Measurements from ENCODE around the gene TRMT13.
"Not testable (repeated sequence)": the region's sequence is repeated elsewhere in the genome, so short reads cannot be mapped to it uniquely, and the experiment has no call there.

The TRMT13 gene

DNA sequence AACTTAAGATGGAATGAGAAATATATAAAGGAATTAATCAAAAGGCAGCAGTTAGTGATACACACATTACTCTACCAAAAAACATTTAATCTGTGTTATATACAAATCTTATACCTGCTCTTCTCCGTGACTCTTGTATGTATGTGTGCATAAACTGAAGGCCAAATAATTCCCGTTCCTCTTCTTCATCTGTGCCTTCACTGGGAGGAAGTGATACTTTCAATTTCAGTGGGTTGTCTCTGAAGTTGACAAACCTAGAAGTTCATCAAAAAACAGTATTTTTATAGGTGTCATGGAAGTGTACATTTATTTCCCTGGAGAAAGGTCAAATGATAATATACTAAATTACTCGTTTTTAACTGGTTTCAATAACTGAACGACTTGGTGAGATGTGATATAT, 19.3 kb downstream of the TRMT13 start:
- no peak for DNase-seq (ENCODE audit: low read depth in 4 of 4, low spot score in 1 of 4)

DNA sequence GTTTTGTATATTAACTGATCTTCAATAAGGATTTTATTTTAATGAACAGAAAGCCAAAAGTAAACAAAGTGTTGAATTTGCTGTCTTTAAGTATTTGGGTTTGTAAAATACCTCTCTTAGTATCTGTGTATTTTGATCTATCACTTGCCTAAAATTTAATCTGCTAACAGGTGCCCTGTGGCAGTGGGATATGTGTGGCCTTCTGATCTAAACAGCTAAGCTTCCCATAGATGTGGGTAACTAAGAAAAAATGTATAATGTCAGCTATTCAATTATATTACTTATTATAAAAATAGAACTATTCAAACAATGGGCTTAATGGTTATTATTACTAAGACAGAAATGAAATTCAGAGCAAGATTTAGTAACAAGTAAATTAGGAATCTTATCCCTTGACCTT, 29.9 kb downstream of the TRMT13 start:
- no peak for DNase-seq (ENCODE audit: low read depth in 4 of 4, low spot score in 1 of 4)

- DNase-seq (ENCODE audit: low read depth in 4 of 4, low spot score in 1 of 4): no peak
These were observed 31.3 kb downstream of the TRMT13 start for GRCh38 chr1:100164216-100164615.

GRCh38 chr1:100164702-100165101, 31.7 kb downstream of the TRMT13 start:
- no peak for DNase-seq (ENCODE audit: low read depth in 4 of 4, low spot score in 1 of 4)

GRCh38 chr1:100168051-100168450, 35.1 kb downstream of the TRMT13 start:
- DNase-seq (ENCODE audit: low read depth in 4 of 4, low spot score in 1 of 4): no peak

GRCh38 chr1:100177295-100178041, 44.5 kb downstream of the TRMT13 start:
- DNase-seq (ENCODE audit: low read depth in 4 of 4, low spot score in 1 of 4): no peak

GRCh38 chr1:100178091-100178490, 45.1 kb downstream of the TRMT13 start, which contains the start of gene LRRC39:
LRRC39 (minus strand) TSS chr1:100178256; CDS start chr1:100168516, 9,740 bp downstream.
- DNase-seq (ENCODE audit: low read depth in 4 of 4, low spot score in 1 of 4): no peak

DNA sequence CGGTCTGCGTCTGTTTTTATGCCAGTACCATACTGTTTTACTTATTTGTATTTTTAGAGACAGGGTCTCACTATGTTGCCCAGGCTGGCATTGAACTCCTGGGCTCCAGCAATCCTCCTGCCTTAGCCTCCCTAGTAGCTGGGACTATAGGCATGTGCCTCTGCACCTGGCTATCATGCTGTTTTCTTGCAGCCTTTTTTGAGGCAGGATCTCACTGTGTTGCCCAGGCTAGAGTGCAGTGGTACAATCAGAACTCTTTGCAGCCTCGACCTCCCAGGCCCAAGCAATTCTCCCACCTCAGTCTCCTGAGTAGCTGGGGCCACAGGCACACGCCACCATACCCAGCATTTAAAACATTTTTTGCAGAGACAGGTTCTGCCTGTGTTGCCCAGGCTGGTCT, 50.4 kb downstream of the TRMT13 start:
- DNase-seq (ENCODE audit: low read depth in 4 of 4, low spot score in 1 of 4): no peak

DNA sequence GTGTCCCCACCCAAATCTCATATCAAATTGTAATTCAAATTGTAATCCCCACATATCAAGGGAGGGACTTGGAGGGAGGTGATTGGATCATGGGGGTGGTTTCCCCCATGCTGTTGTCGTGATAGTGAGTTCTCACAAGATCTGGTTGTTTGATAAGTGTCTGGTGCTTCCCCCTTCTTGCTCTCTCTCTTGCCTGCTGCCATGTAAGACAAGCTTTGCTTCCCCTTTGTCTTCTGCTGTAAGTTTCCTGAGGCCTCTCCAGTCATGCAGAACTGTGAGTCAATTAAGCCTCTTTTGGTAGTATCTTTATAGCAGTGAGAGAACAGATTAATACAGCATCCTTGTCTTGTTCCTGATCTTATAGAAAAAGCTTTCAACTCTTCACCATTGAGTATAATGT, 51.6 kb downstream of the TRMT13 start:
- no peak for DNase-seq (ENCODE audit: low read depth in 4 of 4, low spot score in 1 of 4)

- no peak for DNase-seq (ENCODE audit: low read depth in 4 of 4, low spot score in 1 of 4)
These were observed 54.9 kb downstream of the TRMT13 start for GRCh38 chr1:100187912-100188311.

DNA sequence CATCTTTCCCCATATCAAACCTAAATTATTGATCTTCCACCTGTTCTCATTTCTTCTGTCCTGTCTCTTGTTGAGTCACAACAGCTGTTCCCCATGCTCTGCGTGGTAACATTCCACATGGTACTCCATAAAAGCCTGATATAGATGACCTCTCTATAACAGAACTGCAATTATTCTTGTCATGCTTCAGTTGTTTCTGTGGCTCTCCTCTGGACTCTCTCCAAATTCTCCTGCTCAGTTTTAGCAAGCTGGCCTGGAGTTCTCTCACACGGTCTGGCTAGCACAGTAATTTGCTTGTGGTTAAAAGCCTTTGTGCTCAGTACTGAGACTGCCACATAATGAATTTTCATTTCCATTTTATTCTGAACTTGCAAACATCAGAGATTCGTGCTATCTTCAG, 55.7 kb downstream of the TRMT13 start:
- no peak for DNase-seq (ENCODE audit: low read depth in 4 of 4, low spot score in 1 of 4)

- no peak for DNase-seq (ENCODE audit: low read depth in 4 of 4, low spot score in 1 of 4)
These were observed 65.6 kb downstream of the TRMT13 start for GRCh38 chr1:100198596-100198995.

DNA sequence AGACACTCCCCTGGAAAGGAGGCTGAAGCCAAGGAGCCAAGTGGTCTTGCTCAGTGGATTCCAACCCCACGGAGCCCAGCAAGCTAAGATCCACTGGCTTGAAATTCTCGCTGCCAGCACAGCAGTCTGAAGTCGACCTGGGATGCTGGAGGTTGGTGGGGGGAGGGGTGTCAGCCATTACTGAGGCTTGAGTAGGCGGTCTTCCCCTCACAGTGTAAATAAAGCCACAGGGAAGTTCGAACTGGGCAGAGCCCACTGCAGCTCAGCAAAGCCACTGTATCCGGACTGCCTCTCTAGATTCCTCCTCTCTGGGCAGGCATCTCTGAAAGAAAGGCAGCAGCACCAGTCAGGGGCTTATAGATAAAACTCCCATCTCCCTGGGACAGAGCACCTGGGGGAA, 67.1 kb downstream of the TRMT13 start:
- DNase-seq (ENCODE audit: low read depth in 4 of 4, low spot score in 1 of 4): not testable (repeated sequence)
